BLaER1 (cell line): ENCODE results near the gene OR1B1.
"Not testable (repeated sequence)": the region's sequence is repeated elsewhere in the genome, so short reads cannot be mapped to it uniquely, and the experiment has no call there.

Experiments used
- H3K27ac ChIP-seq: shearing (Covaris generic); formaldehyde crosslinking; 2 replicates; pipeline ENCODE4 v1.8.1; 2022
- H3K27me3 ChIP-seq: shearing (Covaris generic); formaldehyde crosslinking; 2 replicates; pipeline ENCODE4 v1.8.1; 2022
- H3K36me3 ChIP-seq: shearing (Covaris generic); formaldehyde crosslinking; 2 replicates; pipeline ENCODE4 v1.8.1; 2022
- H3K4me1 ChIP-seq: shearing (Covaris generic); formaldehyde crosslinking; 2 replicates; pipeline ENCODE4 v1.8.1; 2022
- H3K4me2 ChIP-seq: shearing (Covaris generic); formaldehyde crosslinking; 2 replicates; pipeline ENCODE4 v1.8.1; 2022
- H3K4me3 ChIP-seq: shearing (Covaris generic); formaldehyde crosslinking; 2 replicates; pipeline ENCODE4 v1.8.1; 2022
- H3K9ac ChIP-seq: shearing (Covaris generic); formaldehyde crosslinking; 2 replicates; pipeline ENCODE4 v1.8.1; 2022
- H3K9me3 ChIP-seq: shearing (Covaris generic); formaldehyde crosslinking; 2 replicates; pipeline ENCODE4 v1.8.1; 2022
- H4K20me1 ChIP-seq: shearing (Covaris generic); formaldehyde crosslinking; 2 replicates; pipeline ENCODE4 v1.8.1; 2022
- Cebpa-rat ChIP-seq: shearing (Covaris generic); IDR thresholded peaks from 2 replicates; pipeline ENCODE4 v1.8.1; 2022

OR1B1 gene

GRCh38 chr9:122605691-122606090 lies 51.7 kb downstream of the OR1B1 start:
- no peak for TF ChIP-seq Cebpa-rat
- Histone ChIP-seq H3K27ac (no peak overlapping the region), H3K4me2 (no peak overlapping the region), H3K4me1 (no peaks in the 10 kb centered on the region), H3K36me3 (no peaks in the 10 kb centered on the region), H3K27me3 (no peaks in the 10 kb centered on the region), H3K4me3 (no peak overlapping the region), H3K9ac (no peak overlapping the region), H4K20me1 (no peaks in the 10 kb centered on the region), H3K9me3 (peaks cover 5% of the 10 kb centered on the region)

- H3K36me3 ChIP-seq, H3K27ac ChIP-seq, H3K9me3 ChIP-seq, H3K9ac ChIP-seq, H3K4me1 ChIP-seq, H3K4me2 ChIP-seq, H4K20me1 ChIP-seq, H3K27me3 ChIP-seq, H3K4me3 ChIP-seq: not testable (repeated sequence)
These were observed 74.1 kb downstream of the OR1B1 start, which contains the start of gene OR1L8 for GRCh38 chr9:122583284-122583683. OR1L8 (minus strand) TSS chr9:122583384; CDS start chr9:122568477, 14,907 bp downstream.

DNA sequence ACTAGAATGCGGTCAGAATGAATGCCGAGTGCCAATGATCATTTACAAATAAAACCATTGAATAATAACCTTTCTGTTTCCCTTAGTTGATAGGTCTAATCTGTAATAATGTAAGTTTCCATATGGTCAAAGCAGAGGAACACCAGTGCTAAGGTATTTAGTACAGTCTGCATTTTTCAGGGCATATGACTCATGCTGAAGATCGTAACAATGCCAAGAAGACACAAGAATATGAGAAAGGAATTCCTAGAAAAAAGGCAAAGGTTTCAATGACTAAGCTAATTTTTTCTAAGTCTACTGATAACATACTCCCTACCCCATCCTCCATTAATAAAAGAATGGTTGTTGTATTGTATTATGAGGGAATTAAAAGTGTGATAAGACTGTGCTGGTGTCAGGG lies 77.1 kb downstream of the OR1B1 start:
- Histone ChIP-seq H4K20me1 (no peaks in the 10 kb centered on the region), H3K36me3 (no peaks in the 10 kb centered on the region), H3K4me3 (no peak overlapping the region), H3K9me3 (peaks cover 5% of the 10 kb centered on the region; the same call in 1 of the 2 replicates), H3K27ac (no peak overlapping the region), H3K4me2 (no peak overlapping the region), H3K4me1 (no peaks in the 10 kb centered on the region), H3K27me3 (no peaks in the 10 kb centered on the region), H3K9ac (no peak overlapping the region)
- no peak for TF ChIP-seq Cebpa-rat

DNA sequence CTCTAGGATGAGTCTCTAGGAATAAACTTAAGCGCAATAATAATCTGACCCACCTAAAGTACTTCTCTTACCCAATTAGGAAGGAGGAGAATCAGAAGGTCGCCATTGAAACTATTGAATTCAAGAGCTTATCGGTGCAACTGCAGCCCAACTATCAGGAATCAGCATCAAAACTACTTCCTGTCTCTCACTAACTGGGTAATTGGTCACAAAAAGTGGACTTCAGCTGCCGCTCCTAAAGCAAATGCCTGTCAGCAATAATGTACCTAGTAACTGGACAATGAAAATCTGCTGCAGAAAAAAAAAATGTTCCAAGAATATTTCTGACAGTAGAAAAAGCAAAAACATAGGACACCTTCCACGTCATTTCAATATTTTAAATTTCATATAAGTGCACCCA lies 77.6 kb downstream of the OR1B1 start:
- Histone ChIP-seq H3K4me3 (no peak overlapping the region), H3K27me3 (no peaks in the 10 kb centered on the region), H3K4me2 (no peak overlapping the region), H3K9me3 (peaks cover 5% of the 10 kb centered on the region; the same call in 1 of the 2 replicates), H4K20me1 (no peaks in the 10 kb centered on the region), H3K27ac (no peak overlapping the region), H3K4me1 (no peaks in the 10 kb centered on the region), H3K36me3 (no peaks in the 10 kb centered on the region), H3K9ac (no peak overlapping the region)
- no peak for TF ChIP-seq Cebpa-rat
